ENCODE data around the gene DLST.

The DLST gene

DNA sequence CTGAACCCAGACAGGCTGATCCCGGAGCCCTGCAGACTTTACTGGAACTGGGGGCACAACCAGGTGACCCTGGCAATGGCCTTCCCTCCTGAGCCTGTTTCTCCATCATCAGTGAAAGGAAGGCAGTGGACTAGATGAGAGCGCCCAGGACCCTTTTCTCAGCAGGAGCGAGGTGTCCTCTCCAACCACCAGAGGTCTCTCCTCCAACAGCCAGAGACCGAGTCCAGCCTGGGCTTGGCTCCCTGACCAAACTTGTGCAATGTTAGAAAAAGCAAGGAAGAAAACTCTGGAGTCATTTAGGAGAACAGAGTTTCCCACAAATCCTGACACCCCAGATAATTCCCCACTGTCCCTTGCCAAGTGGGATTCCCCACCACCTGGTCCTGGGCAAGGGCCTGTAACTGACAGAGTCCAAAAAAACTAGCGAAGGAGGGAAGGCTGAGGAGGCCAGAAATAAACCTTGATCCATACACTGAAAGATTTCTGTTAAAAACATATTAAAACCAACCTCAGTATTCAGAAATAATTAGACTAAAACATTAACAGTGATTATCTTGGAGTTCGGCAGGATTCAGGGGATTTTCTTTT lies 32.4 kb downstream of the DLST start:
- H3K4me3 ChIP-seq (replicated peaks; ENCODE audit: low read depth, low read length): no peak overlapping the region
- peak; percentile 96 for TF ChIP-seq CTCF (IDR thresholded peaks at IDR 0.05; ENCODE audit: low read length, missing control alignments)
- peak; percentile 85 for DNase-seq (ENCODE audit: low read depth)

- H3K4me3 ChIP-seq (replicated peaks; ENCODE audit: low read depth, low read length): no peak overlapping the region
- no peak for DNase-seq (ENCODE audit: low read depth)
- TF ChIP-seq CTCF (IDR thresholded peaks at IDR 0.05; ENCODE audit: low read length, missing control alignments): no peak
Observed at GRCh38 chr14:74915426-74915825, 33.7 kb downstream of the DLST start.

DNA sequence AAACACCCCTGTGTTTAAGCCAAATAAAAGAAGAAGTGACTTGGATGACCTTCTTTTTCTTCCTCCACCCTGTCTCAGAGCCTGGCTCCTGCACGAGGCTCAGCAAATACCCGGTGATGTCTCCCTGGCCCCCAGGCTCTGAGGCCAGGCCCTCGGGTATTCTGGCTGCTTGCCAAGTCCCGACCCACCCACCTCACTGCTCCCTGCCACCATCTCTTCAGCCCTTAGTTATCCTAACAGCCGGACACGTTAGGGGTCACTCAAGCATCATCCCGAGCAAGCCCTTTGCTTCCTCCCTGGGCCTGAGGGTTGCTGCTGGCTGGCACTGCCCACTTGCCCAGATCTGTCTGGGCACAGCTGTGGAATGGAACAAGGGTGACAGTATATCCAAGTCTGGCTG lies 34.1 kb downstream of the DLST start:
- no peak overlapping the region for H3K4me3 ChIP-seq (replicated peaks; ENCODE audit: low read depth, low read length)
- no peak for DNase-seq (ENCODE audit: low read depth)
- no peak for TF ChIP-seq CTCF (IDR thresholded peaks at IDR 0.05; ENCODE audit: low read length, missing control alignments)

DNA sequence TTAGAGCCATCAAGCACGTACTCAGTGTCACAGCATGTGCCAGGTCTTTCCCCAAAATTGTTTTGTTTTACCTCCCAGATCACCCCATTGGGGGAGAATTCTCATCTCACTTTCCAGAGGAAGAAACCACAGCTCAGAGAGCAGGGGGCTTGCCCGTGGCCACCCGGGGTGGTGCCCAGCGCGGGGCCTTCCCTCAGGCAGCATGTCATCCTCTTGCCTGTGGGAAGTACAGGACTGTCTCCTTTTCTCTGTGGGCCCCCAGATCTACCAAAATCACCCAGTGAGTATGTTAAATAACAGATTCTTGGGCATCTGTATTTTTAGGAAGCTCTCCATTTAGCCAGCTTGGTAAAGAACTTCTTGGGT lies 35.4 kb downstream of the DLST start:
- no peak for DNase-seq (ENCODE audit: low read depth)
- no peak overlapping the region for H3K4me3 ChIP-seq (replicated peaks; ENCODE audit: low read depth, low read length)
- no peak for TF ChIP-seq CTCF (IDR thresholded peaks at IDR 0.05; ENCODE audit: low read length, missing control alignments)

- no peak overlapping the region for H3K4me3 ChIP-seq (replicated peaks; ENCODE audit: low read depth, low read length)
- DNase-seq (ENCODE audit: low read depth): peak; percentile 53
- no peak for TF ChIP-seq CTCF (IDR thresholded peaks at IDR 0.05; ENCODE audit: low read length, missing control alignments)
Observed at GRCh38 chr14:74917646-74918081, 35.9 kb downstream of the DLST start.

GRCh38 chr14:74918380-74918779 lies 36.7 kb downstream of the DLST start:
- DNase-seq (ENCODE audit: low read depth): no peak

More at GRCh38 chr14:74918380-74918779, 36.7 kb downstream of the DLST start:
- no peak overlapping the region for H3K4me3 ChIP-seq (replicated peaks; ENCODE audit: low read depth, low read length)
- TF ChIP-seq CTCF (IDR thresholded peaks at IDR 0.05; ENCODE audit: low read length, missing control alignments): no peak

Measured in fibroblast of pulmonary artery (primary cell).